Inferior parietal cortex (tissue), 1 donor: ENCODE data around the gene ZNF593.

Experiments
- DNase-seq: peaks from one replicate; pipeline ENCODE4 v3.0.0-alpha.2; 2016; ENCODE audit errors: extremely low spot score

The ZNF593 gene

DNA sequence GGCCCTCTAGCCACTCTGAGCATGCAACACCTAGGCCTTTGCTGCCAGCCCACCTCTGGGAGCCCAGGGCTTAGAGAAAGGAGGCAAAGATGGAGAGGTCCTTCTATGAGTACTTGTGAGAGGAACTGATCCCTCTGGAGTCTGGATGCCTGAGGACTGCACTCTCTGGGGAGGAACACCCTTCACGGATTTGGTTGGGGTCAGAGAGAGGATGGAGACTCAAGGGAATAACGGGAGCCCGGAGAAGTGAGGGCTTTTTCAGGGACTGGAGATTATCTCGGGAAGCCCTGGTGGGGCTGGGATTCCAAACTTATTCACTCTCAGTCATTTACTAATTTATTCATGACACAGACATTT, 532 bp upstream of the ZNF593 start:
- DNase-seq = no peak

DNA sequence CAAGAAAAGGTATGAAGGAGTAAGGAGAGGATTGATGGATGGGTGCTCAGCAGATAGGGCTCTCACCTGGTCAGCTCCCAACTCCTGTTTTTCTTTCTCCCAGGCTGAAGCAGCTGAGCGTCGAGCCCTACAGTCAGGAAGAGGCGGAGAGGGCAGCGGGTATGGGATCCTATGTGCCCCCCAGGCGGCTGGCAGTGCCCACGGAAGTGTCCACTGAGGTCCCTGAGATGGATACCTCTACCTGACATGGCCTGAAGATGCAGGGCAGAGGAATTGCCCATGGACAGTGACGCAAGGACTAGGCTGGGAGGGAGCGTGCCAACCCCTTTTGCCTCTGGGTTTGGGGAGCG, 739 bp downstream of the ZNF593 start:
- DNase-seq = no peak

DNA sequence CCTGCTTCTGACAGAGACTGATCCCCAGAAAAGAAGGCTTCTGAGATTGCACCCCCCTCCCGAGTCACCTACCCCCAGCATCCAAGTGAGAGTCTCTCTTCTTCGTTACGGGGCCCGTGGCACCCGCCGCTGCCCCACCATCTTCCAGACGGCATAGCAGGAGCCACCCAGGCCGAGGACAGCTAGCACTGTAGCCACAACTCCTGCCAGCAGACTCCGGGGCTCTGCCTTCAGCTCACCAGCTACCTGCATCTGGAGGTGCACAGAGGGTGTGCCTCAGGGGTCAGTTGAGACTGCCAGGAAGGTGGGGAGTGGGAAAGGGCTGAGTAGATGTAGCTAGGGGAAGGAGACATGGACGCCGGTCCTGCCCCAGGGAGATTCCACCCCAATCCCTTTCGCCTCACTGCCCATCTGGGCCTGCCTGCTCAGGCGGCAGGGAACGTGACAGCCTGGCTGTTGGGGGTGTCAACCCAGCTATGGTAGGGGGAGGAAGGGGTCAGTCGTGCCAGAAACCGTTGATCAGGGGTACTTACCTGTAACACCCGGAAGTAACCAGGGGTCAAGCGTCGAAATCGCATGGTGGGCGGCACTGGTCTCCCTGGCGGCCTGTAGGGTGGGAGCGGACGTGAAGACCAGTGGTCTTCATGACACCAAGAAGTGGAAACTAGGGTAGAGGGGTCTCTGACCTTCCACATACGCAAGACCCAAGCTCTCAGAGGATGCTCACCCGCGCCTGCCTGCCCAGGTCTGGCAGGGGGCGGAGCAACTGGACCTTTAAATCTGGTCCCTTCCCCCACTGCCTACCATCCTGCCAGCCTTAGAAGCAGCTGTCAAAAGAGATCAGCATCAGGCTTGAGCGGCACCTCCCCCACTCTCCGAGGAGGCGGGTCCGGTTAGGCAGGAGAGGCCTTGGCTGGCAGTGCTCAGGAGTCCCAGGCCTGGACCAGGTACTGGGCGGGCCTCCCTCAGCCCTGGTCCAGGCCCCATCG, 1.7 kb downstream of the ZNF593 start, which contains the start of gene ZNF593OS:
Gene ZNF593OS, minus strand, starts transcription at position 749 of the 989 bp plus-strand sequence. Its CDS starts 171 bp downstream, at position 578.
- DNase-seq = no peak

DNA sequence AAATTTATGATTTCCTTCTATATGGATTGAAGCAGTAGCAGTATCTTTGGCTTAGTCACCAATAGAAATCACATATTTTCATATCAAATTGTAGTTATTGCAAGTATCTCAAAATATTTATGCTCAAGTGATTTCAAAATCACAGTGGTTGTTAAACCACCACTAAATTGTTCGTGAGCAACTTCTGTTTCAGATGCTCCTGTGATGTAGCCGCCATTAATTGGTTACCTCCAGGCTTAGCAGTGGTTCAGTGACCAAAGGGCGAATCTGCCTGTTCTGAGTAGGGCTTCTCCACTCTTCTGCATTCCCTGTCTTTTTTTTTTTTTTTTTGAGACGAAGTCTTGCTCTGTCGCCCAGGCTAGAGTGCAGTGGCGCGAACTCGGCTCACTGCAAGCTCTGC, 5.6 kb downstream of the ZNF593 start:
- no peak for DNase-seq

DNA sequence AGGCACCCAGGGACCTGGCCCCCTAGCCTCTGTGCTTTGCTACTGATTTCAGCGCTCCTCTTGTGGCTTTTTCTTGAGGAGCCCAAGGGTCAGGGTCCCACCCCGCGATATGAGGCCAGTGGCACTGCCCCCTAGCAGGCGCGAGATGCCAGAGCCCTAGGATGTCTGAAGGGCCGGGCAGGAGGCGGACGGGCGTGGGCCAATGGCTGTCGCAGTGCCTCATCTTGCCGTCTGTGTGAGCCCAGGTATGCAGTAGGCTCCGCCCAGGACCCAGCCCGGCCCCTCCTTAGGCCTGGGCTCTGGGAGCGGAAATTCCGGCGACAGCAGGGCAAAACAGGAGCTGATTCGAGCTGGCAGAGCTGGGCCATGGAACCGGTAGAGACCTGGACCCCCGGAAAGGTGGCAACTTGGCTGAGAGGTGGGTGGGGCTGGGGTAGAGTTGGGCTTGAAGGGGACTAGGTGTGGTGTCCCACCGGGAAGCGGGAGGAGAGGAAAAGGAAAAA, 7.5 kb downstream of the ZNF593 start, which contains the start of gene CNKSR1:
Gene CNKSR1, plus strand, starts transcription at position 310 of the 503 bp plus-strand sequence. Its CDS starts 57 bp downstream, at position 367.
- DNase-seq = no peak

DNA sequence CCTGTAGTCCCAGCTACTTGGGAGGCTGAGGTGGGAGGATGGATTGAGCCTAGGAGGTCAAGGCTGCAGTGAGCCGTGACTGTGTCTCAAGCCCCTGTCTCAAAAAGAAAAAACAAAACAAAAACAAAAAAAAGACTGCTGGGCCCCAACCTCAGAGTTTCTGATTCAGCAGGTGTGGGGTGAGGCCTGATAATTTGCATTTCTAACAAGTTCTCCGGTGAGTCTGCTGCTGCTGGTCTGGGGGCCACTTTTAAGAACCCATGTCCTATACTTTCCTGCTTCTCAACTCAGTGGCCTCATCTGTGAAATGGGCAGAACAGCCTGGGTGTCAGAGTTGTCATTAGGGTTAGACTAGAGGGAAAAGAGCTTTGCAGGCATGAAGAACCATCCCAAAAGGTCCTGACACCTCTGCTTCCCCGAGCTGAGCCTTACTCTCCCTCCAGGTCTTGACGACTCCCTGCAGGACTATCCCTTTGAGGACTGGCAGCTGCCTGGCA, 10.3 kb downstream of the ZNF593 start:
- DNase-seq = no peak

DNA sequence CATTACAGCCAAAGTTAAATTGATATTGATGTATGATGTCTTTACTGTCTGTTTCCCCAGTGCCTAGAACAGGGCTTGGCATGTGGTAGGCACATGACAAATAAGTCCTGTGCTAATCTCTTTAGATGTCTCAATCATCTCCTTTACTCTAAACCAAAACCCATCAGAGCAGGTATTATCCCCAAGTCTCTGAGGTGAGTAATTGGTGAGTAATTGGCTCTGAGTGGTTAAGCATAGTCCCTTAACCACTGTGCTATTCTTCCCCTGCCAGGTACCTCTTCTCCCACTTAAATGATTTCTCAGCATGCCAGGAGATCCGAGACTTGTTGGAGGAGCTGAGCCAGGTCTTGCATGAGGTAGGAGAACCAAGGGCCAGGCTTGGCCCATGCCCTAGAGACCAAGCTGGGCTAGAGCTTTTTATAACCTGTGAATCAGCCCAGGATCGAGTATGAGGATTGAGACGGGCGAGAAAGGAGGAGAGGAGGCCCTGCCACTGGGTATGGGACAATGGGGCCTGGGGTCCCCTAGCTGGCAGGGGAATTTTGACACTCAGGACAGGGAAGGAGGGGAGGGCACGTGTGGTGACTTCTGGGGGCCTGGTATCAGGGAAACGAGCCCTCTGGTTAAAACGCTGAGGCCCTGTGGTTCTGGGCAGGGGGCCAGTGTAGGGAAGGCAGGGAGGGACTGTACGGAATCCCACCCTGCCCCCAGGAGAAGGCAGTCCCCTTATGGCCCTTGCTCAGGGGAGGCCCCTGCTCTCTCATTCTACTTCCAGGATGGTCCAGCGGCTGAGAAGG, 12.1 kb downstream of the ZNF593 start:
- no peak for DNase-seq

DNA sequence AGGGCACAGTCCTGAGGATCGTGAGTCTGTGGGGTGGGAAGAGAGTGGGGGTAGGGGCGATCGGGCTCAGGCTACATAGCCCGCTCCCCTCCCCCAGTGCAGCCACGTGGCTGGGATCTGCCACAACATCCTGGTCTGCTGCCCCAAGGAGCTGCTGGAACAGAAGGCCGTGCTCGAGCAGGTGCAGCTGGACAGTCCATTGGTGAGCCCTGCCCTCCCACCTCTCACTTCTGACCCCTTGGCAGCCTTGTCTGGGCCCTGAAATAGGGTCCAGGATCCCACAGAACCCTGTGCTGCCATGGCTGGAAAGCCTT, 12.6 kb downstream of the ZNF593 start:
- DNase-seq = no peak

DNA sequence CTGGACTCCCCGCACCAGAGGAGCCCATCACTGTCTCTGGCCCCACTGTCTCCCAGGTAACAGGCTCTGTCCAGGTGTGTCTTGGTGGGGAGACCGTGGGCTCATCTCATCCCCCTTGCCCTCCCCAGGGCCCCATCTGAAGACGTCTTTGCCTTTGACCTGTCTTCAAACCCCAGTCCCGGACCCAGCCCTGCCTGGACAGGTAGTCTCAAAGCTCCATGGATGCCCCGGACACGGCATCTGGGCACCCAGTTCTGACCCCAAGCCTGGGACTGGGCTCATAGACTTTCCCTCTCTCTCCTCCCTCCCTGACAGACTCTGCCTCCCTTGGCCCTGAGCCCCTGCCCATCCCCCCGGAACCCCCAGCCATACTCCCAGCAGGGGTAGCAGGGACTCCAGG, 14.4 kb downstream of the ZNF593 start:
- DNase-seq = no peak

DNA sequence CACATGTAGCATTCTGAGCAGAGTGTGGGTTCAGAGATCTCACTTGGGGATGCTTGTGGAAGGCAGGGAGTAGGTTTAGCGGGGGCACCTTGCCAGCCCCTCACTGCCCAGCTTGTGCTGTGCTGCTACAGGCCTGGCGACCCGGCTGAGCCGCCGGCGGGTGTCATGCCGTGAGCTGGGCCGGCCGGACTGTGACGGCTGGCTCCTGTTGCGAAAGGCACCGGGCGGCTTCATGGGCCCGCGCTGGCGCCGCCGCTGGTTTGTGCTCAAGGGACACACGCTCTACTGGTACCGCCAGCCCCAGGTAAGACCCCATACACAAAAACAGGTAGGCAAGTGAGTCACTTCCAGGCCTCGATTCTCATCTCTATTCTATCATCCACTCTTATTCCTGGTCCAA, 15.2 kb downstream of the ZNF593 start:
- no peak for DNase-seq

DNA sequence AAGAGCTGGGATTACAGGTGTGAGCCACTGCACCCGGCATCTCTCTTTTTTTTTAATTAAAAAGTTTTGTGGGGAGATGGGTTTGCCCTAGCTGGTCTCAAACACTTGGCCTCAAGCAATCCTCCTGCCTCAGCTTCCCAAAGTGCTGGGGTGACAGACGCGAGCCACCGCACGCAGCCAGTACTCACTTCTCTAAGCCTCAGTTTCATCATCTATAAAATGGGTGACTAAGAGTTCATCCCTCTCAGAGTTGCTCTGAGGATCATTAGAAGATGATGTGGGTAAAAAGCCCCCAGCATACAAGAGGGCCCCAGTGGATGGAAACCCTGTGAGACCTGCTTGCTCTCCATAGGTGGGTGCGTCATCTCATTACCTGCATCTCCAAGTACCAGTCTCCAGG, 18.2 kb downstream of the ZNF593 start:
- DNase-seq = no peak

DNA sequence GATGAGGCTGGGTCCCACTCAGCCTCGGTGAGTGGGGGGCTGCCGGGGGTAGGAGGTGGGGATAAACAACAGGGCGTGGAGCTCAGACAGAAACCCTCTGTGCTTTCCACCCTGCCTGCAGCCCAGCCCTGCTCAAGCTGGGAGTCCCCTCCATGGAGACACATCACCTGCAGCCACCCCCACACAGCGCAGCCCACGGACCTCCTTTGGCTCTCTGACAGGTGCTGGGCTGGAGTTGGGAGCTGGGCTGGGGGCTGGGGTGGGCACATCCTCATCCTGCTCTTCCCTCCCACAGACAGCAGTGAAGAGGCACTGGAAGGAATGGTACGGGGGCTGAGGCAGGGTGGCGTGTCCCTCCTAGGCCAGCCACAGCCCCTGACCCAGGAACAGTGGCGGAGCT, 18.8 kb downstream of the ZNF593 start:
- DNase-seq = no peak

DNA sequence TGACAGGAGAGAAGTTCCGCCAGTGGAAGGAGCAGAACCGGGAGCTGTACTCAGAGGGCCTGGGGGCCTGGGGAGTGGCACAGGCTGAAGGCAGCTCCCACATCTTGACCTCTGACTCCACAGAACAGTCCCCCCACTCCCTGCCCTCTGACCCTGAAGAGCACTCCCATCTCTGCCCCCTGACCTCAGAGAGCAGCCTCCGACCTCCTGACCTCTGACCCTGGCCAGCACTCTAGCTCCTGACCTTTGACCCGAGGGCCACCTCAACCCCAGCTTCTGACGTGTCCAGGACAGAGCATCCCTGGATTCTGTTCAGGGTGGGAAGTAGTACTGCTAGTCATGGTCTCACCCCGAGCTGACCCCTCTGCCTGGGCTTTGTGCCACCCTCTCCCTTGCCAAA, 19.6 kb downstream of the ZNF593 start:
- DNase-seq = no peak

DNA sequence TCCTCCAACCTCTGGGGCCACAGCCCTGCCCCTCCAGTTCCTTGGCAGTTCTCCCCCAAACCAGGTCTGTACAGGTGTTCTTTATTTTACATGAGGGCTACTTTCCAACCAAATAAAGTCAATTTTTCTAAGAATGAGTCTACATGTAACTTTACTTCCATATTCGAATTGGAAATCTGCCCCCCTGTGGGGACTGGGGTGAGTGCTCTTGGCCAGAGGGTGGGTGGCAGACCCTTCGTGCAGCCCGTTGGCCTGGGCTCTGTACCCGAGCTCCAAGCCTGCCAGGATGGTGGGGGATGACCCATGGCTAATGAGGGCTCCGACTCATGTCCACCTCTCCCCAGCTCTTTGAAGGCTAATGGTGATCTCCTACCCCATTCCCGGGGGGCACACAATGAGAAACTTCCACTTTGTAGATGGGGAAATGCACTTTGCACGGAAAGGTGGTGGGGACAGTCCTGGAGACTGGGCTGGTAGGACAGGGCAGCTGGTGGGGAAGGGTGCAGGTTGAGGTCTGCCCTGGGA, 20.1 kb downstream of the ZNF593 start:
- no peak for DNase-seq

DNA sequence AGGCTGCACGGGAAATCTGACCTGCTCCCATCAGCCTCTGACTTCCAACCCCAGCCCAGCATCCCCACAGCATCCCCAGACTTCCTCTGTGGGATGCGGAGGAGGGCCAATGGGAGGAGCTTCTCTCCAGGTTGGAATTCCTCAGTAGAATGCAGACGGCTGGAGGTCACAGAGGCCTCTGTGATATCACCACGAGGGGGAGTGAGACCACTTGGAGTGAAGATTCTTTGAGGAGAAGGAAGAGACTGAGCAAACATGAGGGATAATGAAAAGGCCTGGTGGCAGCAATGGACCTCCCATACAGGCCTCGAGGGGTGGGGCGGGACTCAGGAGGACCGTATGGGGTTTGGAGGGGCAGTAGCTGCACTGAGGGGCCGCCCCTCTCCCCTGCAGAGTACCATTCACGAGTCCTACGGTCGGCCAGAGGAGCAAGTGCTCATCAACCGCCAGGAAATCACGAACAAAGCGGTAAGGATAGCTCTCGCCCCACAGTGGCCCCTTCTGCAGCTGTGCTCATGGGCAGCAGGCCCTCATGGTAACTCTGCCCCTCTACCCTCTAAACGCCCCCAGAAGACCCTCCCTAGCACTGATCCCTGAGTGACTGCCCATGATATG, 20.8 kb downstream of the ZNF593 start, which contains the start of gene CATSPER4:
Gene CATSPER4, plus strand, starts transcription at position 230 of the 615 bp plus-strand sequence. Its CDS starts 26 bp downstream, at position 256.
- peak; percentile 20 for DNase-seq

DNA sequence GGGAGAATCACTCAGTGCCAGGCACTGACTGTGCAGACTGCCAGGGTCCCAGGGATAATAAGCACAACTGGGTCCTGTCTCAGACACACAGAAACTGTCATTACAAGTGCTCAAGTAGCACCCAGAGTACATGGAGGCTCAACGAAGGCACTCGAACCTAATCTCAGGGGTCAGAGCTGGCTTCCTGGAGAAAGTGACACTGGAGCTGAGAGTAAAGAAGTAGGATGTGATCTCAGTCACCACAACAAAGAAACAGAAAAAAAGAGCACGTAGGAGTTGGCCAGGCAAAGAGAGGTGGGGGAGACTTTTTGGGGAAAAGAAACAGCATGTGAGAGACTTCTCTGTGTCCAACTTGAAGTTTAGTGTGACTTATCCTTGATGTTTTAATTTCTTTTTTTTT, 22.0 kb downstream of the ZNF593 start:
- DNase-seq = no peak

DNA sequence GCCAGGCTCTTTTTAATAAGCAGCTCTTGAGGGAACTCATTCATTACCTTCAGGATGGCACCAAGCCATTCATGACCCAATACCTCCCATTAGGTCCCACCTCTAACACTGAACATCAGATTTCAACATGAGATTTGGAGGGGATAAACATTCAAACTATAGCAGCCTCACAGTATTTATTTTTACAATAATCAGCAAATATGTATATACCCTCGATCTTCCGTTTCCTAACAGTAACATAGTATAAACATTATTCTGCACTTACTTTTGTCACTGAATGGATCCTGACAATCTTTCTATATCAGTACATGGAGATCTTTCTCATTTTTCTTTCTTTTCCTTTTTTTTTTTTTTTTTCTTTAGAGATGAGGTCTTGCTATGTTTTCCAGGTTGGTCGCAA, 26.1 kb downstream of the ZNF593 start:
- no peak for DNase-seq

DNA sequence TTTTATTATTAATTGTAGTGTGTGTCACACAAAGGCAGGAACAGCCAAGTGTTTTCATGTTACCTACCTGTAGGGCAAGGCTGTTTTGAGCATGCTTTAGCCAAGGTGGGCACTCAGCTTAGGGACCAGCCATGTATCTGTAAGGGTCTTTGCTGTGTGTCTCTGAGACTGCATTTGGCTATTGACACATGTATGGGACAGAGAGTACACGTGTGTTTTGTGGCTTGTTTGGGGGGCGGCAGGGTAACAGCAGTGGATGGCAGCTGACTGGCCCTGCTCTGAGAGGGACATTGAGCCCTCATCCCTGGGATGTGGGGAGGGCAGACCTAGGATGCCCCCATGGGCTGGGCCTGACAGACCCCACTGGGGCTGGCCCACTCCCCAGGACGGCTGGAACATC, 27.6 kb downstream of the ZNF593 start:
- no peak for DNase-seq

DNA sequence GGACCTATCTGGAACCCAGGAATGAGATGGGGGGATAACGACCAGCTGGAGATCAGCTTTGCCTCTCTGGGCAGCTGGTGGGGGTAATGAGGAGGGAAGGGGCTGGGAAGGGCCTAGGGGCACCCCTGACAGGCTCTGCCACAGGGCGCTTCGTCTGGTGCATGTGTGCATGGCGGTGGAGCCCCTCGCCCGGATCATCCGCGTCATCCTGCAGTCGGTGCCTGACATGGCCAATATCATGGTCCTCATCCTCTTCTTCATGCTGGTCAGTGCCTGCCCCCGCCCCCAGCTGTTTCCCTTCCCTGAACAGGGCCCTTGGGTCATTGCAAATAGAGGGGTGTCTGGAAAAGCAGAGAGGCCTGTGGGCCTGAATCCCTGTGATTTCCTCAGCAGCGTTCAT, 28.1 kb downstream of the ZNF593 start:
- DNase-seq = no peak

DNA sequence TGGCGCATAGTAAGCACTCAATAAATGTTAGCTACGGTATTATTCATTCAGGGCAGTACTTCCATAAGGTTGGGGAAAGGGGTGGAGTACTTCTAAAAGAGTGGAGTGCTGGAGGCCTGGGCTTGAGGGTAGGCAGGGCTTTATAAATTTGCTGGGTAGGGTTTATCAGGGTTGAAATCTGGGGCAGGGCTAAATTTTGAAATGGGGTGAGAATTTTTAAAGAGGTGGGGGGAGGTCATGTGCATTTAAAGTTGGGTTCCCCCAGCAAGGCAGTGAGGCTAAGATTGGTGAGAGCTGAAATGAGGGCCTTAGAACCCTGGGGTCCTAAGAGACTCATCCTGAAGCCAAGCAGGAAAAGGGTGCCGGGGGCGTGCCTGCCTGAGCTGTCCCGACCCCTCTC, 30.7 kb downstream of the ZNF593 start:
- DNase-seq = no peak

DNA sequence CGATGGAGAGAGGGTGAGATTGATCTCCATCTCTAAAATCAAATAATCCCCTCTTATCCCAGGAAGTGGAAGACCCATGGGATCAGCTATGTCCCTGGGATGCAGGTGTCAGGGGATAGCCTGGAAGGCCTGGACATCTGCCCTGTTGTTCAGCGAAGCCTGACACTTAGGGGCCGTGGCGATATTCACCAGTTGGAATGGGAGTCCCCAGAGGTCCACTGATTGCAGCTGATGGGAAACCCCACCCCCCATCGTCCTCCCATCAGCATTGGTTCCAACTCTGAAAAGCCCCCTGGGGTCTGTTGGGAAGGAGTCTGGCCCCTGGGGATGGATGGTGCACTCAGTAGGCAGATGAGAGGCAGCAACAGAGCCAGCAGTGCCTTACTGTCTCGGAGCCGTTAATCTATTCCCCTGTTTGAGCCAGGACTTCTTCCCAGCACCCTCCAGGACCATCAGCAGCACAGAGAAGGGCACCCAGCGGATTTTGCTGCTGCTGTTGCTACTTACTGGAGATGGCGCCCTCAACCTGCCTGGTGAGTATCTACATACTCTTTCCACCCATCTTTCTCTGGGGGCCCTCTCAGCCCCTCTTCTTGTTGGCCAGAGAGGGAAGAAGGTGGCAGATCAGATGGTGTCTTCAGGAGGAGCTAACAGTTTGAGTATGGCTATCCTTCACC, 34.1 kb downstream of the ZNF593 start:
- DNase-seq = no peak
